ENCODE measurements around the gene EXOC3L2.

Gene EXOC3L2

GRCh38 chr19:45164577-45165335 lies 80.5 kb downstream of the EXOC3L2 start:
- peak; percentile 90 for ATAC-seq (replicated peaks)
- H3K27ac Mint-ChIP-seq: peak overlapping the region; percentile 78 to 93
- H3K4me1 Mint-ChIP-seq (ENCODE audit: low read depth in 2 of 2): peaks cover 27 to 30% of the 10 kb centered on the region in 2 donors

GRCh38 chr19:45163751-45164460 lies 81.3 kb downstream of the EXOC3L2 start:
- Mint-ChIP-seq H3K36me3 (ENCODE audit: insufficient read depth) (peaks cover 2% of the 10 kb centered on the region), H3K9me3 (no peaks in the 10 kb centered on the region), H3K4me1 (ENCODE audit: low read depth in 2 of 2) (peaks cover 21 to 22% of the 10 kb centered on the region in 2 donors), H3K27ac (peak overlapping the region; percentile 78 to 93), H3K27me3 (peaks cover 0 to 2% of the 10 kb centered on the region in 2 donors), H3K4me3 (peak overlapping the region; percentile 50 to 60)
- ATAC-seq (replicated peaks) (no peak), DNase-seq (no peak)

More at GRCh38 chr19:45164577-45165335, 80.5 kb downstream of the EXOC3L2 start:
- peak; percentile 40 to 46 (median 46) for DNase-seq
- no peaks in the 10 kb centered on the region for H3K27me3 Mint-ChIP-seq
- peaks cover 2% of the 10 kb centered on the region for H3K36me3 Mint-ChIP-seq (ENCODE audit: insufficient read depth)
- no peaks in the 10 kb centered on the region for H3K9me3 Mint-ChIP-seq
- H3K4me3 Mint-ChIP-seq: peak overlapping the region in 1 of 2 donors; percentile 50

GRCh38 chr19:45163156-45163555 lies 82.1 kb downstream of the EXOC3L2 start:
- peaks cover 3 to 9% of the 10 kb centered on the region in 2 donors for H3K27me3 Mint-ChIP-seq
- H3K36me3 Mint-ChIP-seq (ENCODE audit: insufficient read depth): peaks cover 2% of the 10 kb centered on the region
- DNase-seq (no peak), ATAC-seq (replicated peaks) (no peak)
- H3K9me3 Mint-ChIP-seq: no peaks in the 10 kb centered on the region
- H3K27ac Mint-ChIP-seq: peak overlapping the region; percentile 78 to 93
- no peak overlapping the region for H3K4me3 Mint-ChIP-seq
- peaks cover 18 to 20% of the 10 kb centered on the region in 2 donors for H3K4me1 Mint-ChIP-seq (ENCODE audit: low read depth in 2 of 2)

GRCh38 chr19:45162608-45163143 lies 82.5 kb downstream of the EXOC3L2 start:
- DNase-seq (no peak), ATAC-seq (replicated peaks) (no peak)
- no peaks in the 10 kb centered on the region for H3K9me3 Mint-ChIP-seq
- H3K4me3 Mint-ChIP-seq: no peak overlapping the region
- no peak overlapping the region for H3K27ac Mint-ChIP-seq
- H3K27me3 Mint-ChIP-seq: peaks cover 6 to 14% of the 10 kb centered on the region in 2 donors
- peaks cover 18 to 22% of the 10 kb centered on the region in 2 donors for H3K4me1 Mint-ChIP-seq (ENCODE audit: low read depth in 2 of 2)
- H3K36me3 Mint-ChIP-seq (ENCODE audit: insufficient read depth): peaks cover 2% of the 10 kb centered on the region

Data from effector memory CD8-positive, alpha-beta T cell (primary cell).